Adrenal gland (tissue), 5 donors: ENCODE results near the gene CTBP1.

ENCODE experiments used
- CTCF ChIP-seq, 6 experiments: fragments of 450-650 bp in 4 of 6; fragments of 200-600 bp in 2 of 6; sonication (generic) in 1 of 6; IDR thresholded peaks; 1 replicate in 5 of 6; 2 replicates in 1 of 6; pipeline versions ENCODE4 v1.5.1 to v1.8.0; 2016 to 2021; ENCODE audit warnings: antibody characterized with exemption in 6 of 6, mild to moderate bottlenecking in 2 of 6, moderate library complexity in 1 of 6
- POLR2A ChIP-seq, 2 donors: fragments of 450-650 bp; IDR thresholded peaks; one replicate each; pipeline ENCODE4 v1.6.1; 2017; ENCODE audit warnings: antibody characterized with exemption in 2 of 2, mild to moderate bottlenecking in 2 of 2, moderate library complexity in 1 of 2
- donor health status: DM: no; HTN: no; CAD: no.

GRCh38 chr4:1177274-1178141 lies 71.4 kb downstream of the CTBP1 start:
- TF ChIP-seq POLR2A (IDR thresholded peaks at IDR 0.05) (no peak), CTCF (IDR thresholded peaks at IDR 0.05) (no peak)
